MG63 (cell line): ENCODE data around the gene OR5B21. TPM values are rescaled to one million over a fixed set of nuclear protein-coding genes. Genes with fewer than 3 reads are reported as not detected.

Source experiments
- DNase-seq: peaks from one replicate; pipeline ENCODE4 v3.0.0-alpha.2; 2020
- H3K27me3 ChIP-seq: fragments of 250-450 bp; sonication (Bioruptor Pico); 2 replicates; pipeline ENCODE4 v1.5.1; 2020; ENCODE audit warnings: mild to moderate bottlenecking, moderate library complexity
- H3K36me3 ChIP-seq: fragments of 250-450 bp; sonication (Bioruptor Pico); 2 replicates; pipeline ENCODE4 v1.5.1; 2020; ENCODE audit warnings: mild to moderate bottlenecking, moderate library complexity
- H3K4me3 ChIP-seq: fragments of 250-450 bp; sonication (Bioruptor Pico); 2 replicates; pipeline ENCODE4 v1.5.1; 2020; ENCODE audit warnings: mild to moderate bottlenecking, moderate library complexity
- H3K9me3 ChIP-seq: fragments of 250-450 bp; sonication (Bioruptor Pico); 2 replicates; pipeline ENCODE4 v1.5.1; 2020; ENCODE audit warnings: mild to moderate bottlenecking, moderate library complexity
- total RNA-seq: library from RNA; depleted of rRNA; stranded (reverse); fragments of >200 nt; shearing (Covaris generic); gene quantifications from 2 replicates; pipeline ENCODE4 v1.2.3, GENCODE V29; 2014; ENCODE audit warnings: low replicate concordance; rRNA removed

OR5B21 gene
- total RNA-seq, 1 experiment from 2014 or later = not detected

- Histone ChIP-seq H3K9me3 (no peaks in the 10 kb centered on the region), H3K36me3 (no peaks in the 10 kb centered on the region), H3K4me3 (no peak overlapping the region), H3K27me3 (no peaks in the 10 kb centered on the region)
- no peak for DNase-seq
Measured at GRCh38 chr11:58503361-58503856, 4.5 kb downstream of the OR5B21 start.

GRCh38 chr11:58502004-58502403 lies 5.9 kb downstream of the OR5B21 start:
- no peak overlapping the region for H3K4me3 ChIP-seq
- no peaks in the 10 kb centered on the region for H3K36me3 ChIP-seq
- no peaks in the 10 kb centered on the region for H3K9me3 ChIP-seq
- no peak for DNase-seq
- no peaks in the 10 kb centered on the region for H3K27me3 ChIP-seq

- Histone ChIP-seq H3K36me3 (no peaks in the 10 kb centered on the region), H3K4me3 (no peak overlapping the region), H3K9me3 (no peaks in the 10 kb centered on the region), H3K27me3 (no peaks in the 10 kb centered on the region)
- no peak for DNase-seq
Measured at GRCh38 chr11:58498464-58498863, 9.4 kb downstream of the OR5B21 start.

DNA sequence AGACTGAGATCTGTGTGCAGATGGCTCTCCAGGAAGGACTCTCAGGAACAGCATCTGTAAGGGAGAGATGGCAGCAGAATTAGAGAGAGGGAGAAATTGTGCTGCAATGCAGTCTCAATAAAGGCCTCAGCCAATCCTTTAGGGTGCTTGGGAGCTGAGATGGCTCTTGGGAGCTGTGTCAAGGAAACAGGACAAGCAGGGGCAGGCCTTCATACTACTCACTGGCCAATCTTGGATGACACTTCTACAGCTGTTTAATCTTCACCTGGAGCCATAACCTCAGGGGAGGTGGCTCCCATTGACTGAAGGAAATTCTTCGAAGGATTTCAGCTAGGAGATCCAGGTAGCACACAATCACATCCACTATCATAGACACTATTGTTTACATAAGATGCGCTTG lies 10.0 kb downstream of the OR5B21 start:
- Histone ChIP-seq H3K9me3 (no peaks in the 10 kb centered on the region), H3K4me3 (no peak overlapping the region), H3K27me3 (no peaks in the 10 kb centered on the region), H3K36me3 (no peaks in the 10 kb centered on the region)
- no peak for DNase-seq

GRCh38 chr11:58495906-58496305 lies 12.0 kb downstream of the OR5B21 start:
- no peak for DNase-seq
- Histone ChIP-seq H3K4me3 (no peak overlapping the region), H3K9me3 (no peaks in the 10 kb centered on the region), H3K27me3 (no peaks in the 10 kb centered on the region), H3K36me3 (no peaks in the 10 kb centered on the region)

DNA sequence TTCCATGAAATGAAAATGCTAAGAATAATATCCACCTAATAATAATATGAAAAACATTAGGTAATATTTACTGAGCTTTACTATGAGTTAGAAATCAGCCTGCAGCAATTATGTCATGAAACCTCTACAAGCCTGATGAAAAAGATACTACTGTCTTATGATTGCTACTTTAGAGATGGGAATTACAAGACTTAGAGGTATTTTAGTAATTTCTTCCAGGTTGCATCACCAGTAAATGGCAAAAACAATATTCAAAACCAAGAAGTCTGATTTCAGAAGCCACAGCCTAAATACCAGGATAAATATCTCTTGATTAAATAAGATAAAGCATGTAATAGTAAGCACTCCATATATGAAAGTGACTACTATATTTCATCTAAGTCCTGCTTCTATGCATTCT lies 13.8 kb downstream of the OR5B21 start:
- H3K27me3 ChIP-seq = no peaks in the 10 kb centered on the region
- DNase-seq = no peak
- H3K36me3 ChIP-seq = no peaks in the 10 kb centered on the region
- H3K9me3 ChIP-seq = 0 out of 2 replicates have a peak, but pooled peaks cover 2% of the 10 kb centered on the region
- no peak overlapping the region for H3K4me3 ChIP-seq

GRCh38 chr11:58493676-58494075 lies 14.2 kb downstream of the OR5B21 start:
- H3K27me3 ChIP-seq = no peaks in the 10 kb centered on the region
- no peak overlapping the region for H3K4me3 ChIP-seq
- DNase-seq = no peak
- H3K9me3 ChIP-seq = 0 out of 2 replicates have a peak, but pooled peaks cover 2% of the 10 kb centered on the region
- H3K36me3 ChIP-seq = no peaks in the 10 kb centered on the region

- no peaks in the 10 kb centered on the region for H3K27me3 ChIP-seq
- DNase-seq = no peak
- H3K9me3 ChIP-seq = 0 out of 2 replicates have a peak, but pooled peaks cover 2% of the 10 kb centered on the region
- no peak overlapping the region for H3K4me3 ChIP-seq
- no peaks in the 10 kb centered on the region for H3K36me3 ChIP-seq
Measured at GRCh38 chr11:58490827-58491226, 17.1 kb downstream of the OR5B21 start.

GRCh38 chr11:58487170-58487569 lies 20.7 kb downstream of the OR5B21 start:
- Histone ChIP-seq H3K36me3 (no peaks in the 10 kb centered on the region), H3K4me3 (no peak overlapping the region), H3K27me3 (no peaks in the 10 kb centered on the region), H3K9me3 (0 out of 2 replicates have a peak, but pooled peaks cover 2% of the 10 kb centered on the region)
- no peak for DNase-seq

- Histone ChIP-seq H3K36me3 (no peaks in the 10 kb centered on the region), H3K4me3 (no peak overlapping the region), H3K9me3 (0 out of 2 replicates have a peak, but pooled peaks cover 2% of the 10 kb centered on the region), H3K27me3 (no peaks in the 10 kb centered on the region)
- no peak for DNase-seq
Measured at GRCh38 chr11:58485961-58486360, 21.9 kb downstream of the OR5B21 start.

GRCh38 chr11:58471892-58472291 lies 36.0 kb downstream of the OR5B21 start:
- DNase-seq = no peak
- peaks cover 6% of the 10 kb centered on the region; the same call in 1 of the 2 replicates for H3K9me3 ChIP-seq
- no peaks in the 10 kb centered on the region for H3K27me3 ChIP-seq

GRCh38 chr11:58466293-58466692 lies 41.6 kb downstream of the OR5B21 start:
- no peak for DNase-seq
- no peaks in the 10 kb centered on the region for H3K27me3 ChIP-seq
- H3K9me3 ChIP-seq = no peaks in the 10 kb centered on the region
- H3K36me3 ChIP-seq = no peaks in the 10 kb centered on the region
- no peak overlapping the region for H3K4me3 ChIP-seq

More at GRCh38 chr11:58471892-58472291, 36.0 kb downstream of the OR5B21 start:
- H3K4me3 ChIP-seq = no peak overlapping the region
- H3K36me3 ChIP-seq = no peaks in the 10 kb centered on the region

GRCh38 chr11:58465690-58466089 lies 42.2 kb downstream of the OR5B21 start:
- no peak for DNase-seq
- H3K36me3 ChIP-seq = no peaks in the 10 kb centered on the region
- H3K9me3 ChIP-seq = no peaks in the 10 kb centered on the region
- H3K27me3 ChIP-seq = no peaks in the 10 kb centered on the region
- H3K4me3 ChIP-seq = no peak overlapping the region

Other genes with a start within 250 kb of the OR5B21 start
- gene OR10W1, start 239.8 kb downstream of the OR5B21 start, total RNA-seq = not detected in 2 replicates
- not detected in 2 replicates for gene OR5B17, start 149.0 kb downstream of the OR5B21 start, total RNA-seq
- gene OR5B3, start 101.2 kb downstream of the OR5B21 start, total RNA-seq = not detected in 2 replicates
- not detected in 2 replicates for gene OR5B2, start 80.0 kb downstream of the OR5B21 start, total RNA-seq
- gene OR5B12, start 65.9 kb downstream of the OR5B21 start, total RNA-seq = not detected in 2 replicates
- gene LPXN, start 67.8 kb upstream of the OR5B21 start, total RNA-seq = 1.1 and 3.5 TPM in 2 replicates
- 56.1 and 70.7 TPM in 2 replicates for gene ZFP91, start 71.0 kb upstream of the OR5B21 start, total RNA-seq
- gene CNTF, start 114.6 kb upstream of the OR5B21 start, total RNA-seq = 0.92 TPM in 1 of 2 replicates, not detected in the other
- gene GLYAT, start 223.8 kb upstream of the OR5B21 start, total RNA-seq = not detected in 2 replicates